ENCODE results near the gene ATF4. TPM values are rescaled to one million over a fixed set of nuclear protein-coding genes. Genes with fewer than 3 reads are reported as not detected.

The ATF4 gene
- total and polyA plus RNA-seq, 2 of the 13 experiments (the other 11 are each of a cell fraction or from before 2014, with no cell fraction given), result 486 to 1,297 TPM

- TF ChIP-seq TFDP2 (CRISPR knock-in tag; IDR thresholded peaks at IDR 0.05) (no peak), ZBTB2 (CRISPR knock-in tag; IDR thresholded peaks at IDR 0.05; ENCODE audit: low read depth) (no peak), ZBTB40 (IDR thresholded peaks at IDR 0.05) (no peak), ZBTB40 (CRISPR knock-in tag; IDR thresholded peaks at IDR 0.05) (no peak), ZC3H13 (CRISPR knock-in tag; IDR thresholded peaks at IDR 0.05) (peak; percentile 69; the same call in 1 of the 2 replicates), BATF2 (CRISPR knock-in tag; IDR thresholded peaks at IDR 0.05) (0 out of 2 replicates have a peak, but pooled peaks have one; percentile 34), MIER2 (CRISPR knock-in tag; IDR thresholded peaks at IDR 0.05) (no peak), PATZ1 (CRISPR knock-in tag; IDR thresholded peaks at IDR 0.05) (peak; percentile 18; the same call in 1 of the 2 replicates), MEIS2 (CRISPR knock-in tag; IDR thresholded peaks at IDR 0.05) (0 out of 2 replicates have a peak, but pooled peaks have one; percentile 30), ZNF205 (CRISPR knock-in tag; IDR thresholded peaks at IDR 0.05) (no peak), MTERF4 (CRISPR knock-in tag; IDR thresholded peaks at IDR 0.05) (peak; percentile 30; the same call in 1 of the 2 replicates), THAP8 (CRISPR knock-in tag; IDR thresholded peaks at IDR 0.05; ENCODE audit: borderline replicate concordance) (no peak)
Measured at GRCh38 chr22:39527481-39527961, 7.2 kb downstream of the ATF4 start (continued).

Data from HepG2 (cell line).